Gastrocnemius medialis (tissue), 4 donors: ENCODE data around the gene VIPR2.

Experiments
- CTCF ChIP-seq, 5 experiments: fragments of 450-650 bp in 3 of 5; fragments of 200-600 bp in 2 of 5; sonication (generic) in 2 of 5; IDR thresholded peaks in 4 of 5; conservative IDR thresholded peaks in 1 of 5; 1 replicate in 4 of 5; 2 replicates in 1 of 5; pipeline ENCODE4 v1.5.1; 2016 to 2019; ENCODE audit warnings: antibody characterized with exemption in 5 of 5, mild to moderate bottlenecking in 3 of 5, moderate library complexity in 3 of 5
- POLR2A ChIP-seq, 2 donors: fragments of 450-650 bp; IDR thresholded peaks; one replicate each; pipeline ENCODE4 v1.6.1; 2017; ENCODE audit warnings: antibody characterized with exemption in 2 of 2, mild to moderate bottlenecking in 2 of 2, moderate library complexity in 2 of 2

GRCh38 chr7:159116581-159117339, 27.9 kb downstream of the VIPR2 start:
- TF ChIP-seq CTCF (IDR thresholded peaks at IDR 0.05 in 4 of 5, conservative IDR thresholded peaks at IDR 0.05 in 1 of 5) = no peak
- no peak for TF ChIP-seq POLR2A (IDR thresholded peaks at IDR 0.05)
